HepG2 (cell line): ENCODE data around the gene GPER1. TPM values are rescaled to one million over a fixed set of nuclear protein-coding genes. Genes with fewer than 3 reads are reported as not detected.

ENCODE experiments used
- ATF4 ChIP-seq, 2 experiments: fragments of 450-650 bp in 1 of 2; sonication (generic) in 1 of 2; formaldehyde crosslinking; IDR thresholded peaks; 2 replicates each; pipeline versions ENCODE4 v1.5.0 to v1.8.0; 2020 to 2022; ENCODE audit warnings: mild to moderate bottlenecking in 1 of 2, missing genetic modification reagents in 1 of 2
- CCAR2 ChIP-seq: fragments of 200-400 bp; formaldehyde crosslinking; optimal IDR thresholded peaks from 2 replicates; pipeline ENCODE3; 2018; ENCODE audit warnings: low read depth, mild to moderate bottlenecking, low read length, moderate library complexity
- ESRRA ChIP-seq: sonication (generic); formaldehyde crosslinking; IDR thresholded peaks from 2 replicates; pipeline ENCODE4 v1.5.1; 2020; ENCODE audit warnings: mild to moderate bottlenecking, low read depth, missing genetic modification reagents
- FIP1L1 ChIP-seq: fragments of 200-400 bp; formaldehyde crosslinking; IDR thresholded peaks from 2 replicates; pipeline ENCODE4 v1.6.1; 2018; ENCODE audit warnings: low read depth, mild to moderate bottlenecking, low read length, moderate library complexity, borderline replicate concordance; ENCODE audit not compliant: insufficient read depth
- GABPA ChIP-seq, 2 experiments: IDR thresholded peaks; 2 replicates each; pipeline ENCODE4 v1.6.1; 2011 to 2016; ENCODE audit warnings: low read depth in 2 of 2, low read length in 1 of 2, missing biosample characterization in 1 of 2, missing genetic modification characterization in 1 of 2
- GTF3A ChIP-seq: sonication (generic); formaldehyde crosslinking; conservative IDR thresholded peaks from 2 replicates; pipeline ENCODE4 v1.4.0; 2020; ENCODE audit warnings: mild to moderate bottlenecking, missing genetic modification reagents
- HCFC1 ChIP-seq: fragments of 150-350 bp; IDR thresholded peaks from 2 replicates; pipeline ENCODE4 v1.6.1; 2014; ENCODE audit warnings: low read depth, low read length
- IRX3 ChIP-seq: sonication (generic); formaldehyde crosslinking; IDR thresholded peaks from 2 replicates; pipeline ENCODE4 v1.8.1; 2023; ENCODE audit warnings: mild to moderate bottlenecking, low read depth, missing genetic modification reagents, borderline replicate concordance
- KAT7 ChIP-seq: IDR thresholded peaks from 2 replicates; pipeline ENCODE4 v1.6.1; 2018; ENCODE audit warnings: borderline replicate concordance, missing compliant biosample characterization
- KDM5A ChIP-seq: fragments of 200-600 bp; sonication (generic); IDR thresholded peaks from 2 replicates; pipeline ENCODE4 v1.7.0; 2018; ENCODE audit warnings: antibody characterized with exemption, mild to moderate bottlenecking, low read length, borderline replicate concordance
- PAWR ChIP-seq: sonication (generic); formaldehyde crosslinking; IDR thresholded peaks from 2 replicates; pipeline ENCODE4 v1.4.0; 2020; ENCODE audit warnings: missing genetic modification reagents, mild to moderate bottlenecking, borderline replicate concordance
- POGZ ChIP-seq: sonication (generic); formaldehyde crosslinking; IDR thresholded peaks from 2 replicates; pipeline ENCODE4 v1.4.0; 2020; ENCODE audit warnings: mild to moderate bottlenecking, missing genetic modification reagents
- SALL2 ChIP-seq: sonication (generic); formaldehyde crosslinking; IDR thresholded peaks from 2 replicates; pipeline ENCODE4 v1.8.1; 2023; ENCODE audit warnings: mild to moderate bottlenecking, missing genetic modification reagents, inconsistent platforms
- SMAD9 ChIP-seq: sonication (generic); formaldehyde crosslinking; IDR thresholded peaks from 2 replicates; pipeline ENCODE4 v1.5.1; 2020; ENCODE audit warnings: mild to moderate bottlenecking, missing genetic modification reagents
- ZFP41 ChIP-seq: sonication (generic); formaldehyde crosslinking; IDR thresholded peaks from 2 replicates; pipeline ENCODE4 v1.4.0; 2020; ENCODE audit warnings: mild to moderate bottlenecking, missing genetic modification reagents, borderline replicate concordance
- ZNF160 ChIP-seq: sonication (generic); formaldehyde crosslinking; IDR thresholded peaks from 2 replicates; pipeline ENCODE4 v1.8.0; 2022; ENCODE audit warnings: mild to moderate bottlenecking, inconsistent platforms, missing genetic modification reagents
- ZNF34 ChIP-seq: sonication (generic); formaldehyde crosslinking; IDR thresholded peaks from 2 replicates; pipeline ENCODE4 v1.4.0; 2020; ENCODE audit warnings: mild to moderate bottlenecking, missing genetic modification reagents, borderline replicate concordance
- ZNF44 ChIP-seq: sonication (generic); formaldehyde crosslinking; IDR thresholded peaks from 2 replicates; pipeline ENCODE4 v1.5.1; 2020; ENCODE audit warnings: mild to moderate bottlenecking, missing genetic modification reagents
- ZNF446 ChIP-seq: sonication (generic); formaldehyde crosslinking; IDR thresholded peaks from 2 replicates; pipeline ENCODE4 v1.5.0; 2020; ENCODE audit warnings: mild to moderate bottlenecking, missing genetic modification reagents
- ZNF484 ChIP-seq: sonication (generic); formaldehyde crosslinking; IDR thresholded peaks from 2 replicates; pipeline ENCODE4 v1.5.1; 2020; ENCODE audit warnings: mild to moderate bottlenecking, low read depth, missing genetic modification reagents, borderline replicate concordance
- ZNF589 ChIP-seq: sonication (generic); formaldehyde crosslinking; conservative IDR thresholded peaks from 2 replicates; pipeline ENCODE4 v1.8.0; 2022; ENCODE audit warnings: mild to moderate bottlenecking, moderate library complexity, missing genetic modification reagents
- ZNF749 ChIP-seq: sonication (generic); formaldehyde crosslinking; IDR thresholded peaks from 2 replicates; pipeline ENCODE4 v1.8.0; 2022; ENCODE audit warnings: mild to moderate bottlenecking, missing genetic modification reagents, moderate library complexity, borderline replicate concordance
- ZNF773 ChIP-seq: sonication (generic); formaldehyde crosslinking; IDR thresholded peaks from 2 replicates; pipeline ENCODE4 v1.4.0; 2020; ENCODE audit warnings: missing genetic modification reagents, borderline replicate concordance
- ZNF776 ChIP-seq: sonication (generic); formaldehyde crosslinking; IDR thresholded peaks from 2 replicates; pipeline ENCODE4 v1.4.0; 2020; ENCODE audit warnings: mild to moderate bottlenecking, missing genetic modification reagents
- polyA plus RNA-seq, 8 experiments: library from polyadenylated mRNA; depleted of rRNA in 3 of 8; stranded (reverse) in 7 of 8; unstranded in 1 of 8; fragments of >200 nt; fragmentation: Illumina TruSeq in 4 of 8; extraction: Trizol in 4 of 8; gene quantifications; 2 replicates each; pipeline versions ENCODE4 v1.2.1 to v1.2.3, GENCODE V29; 2011 to 2016; ENCODE audit warnings: low read depth in 4 of 8, missing spikeins in 1 of 8, mixed read lengths in 1 of 8; ENCODE audit not compliant: insufficient read depth in 1 of 8
- total RNA-seq, 5 experiments: library from RNA; depleted of rRNA; stranded (reverse); fragments of >200 nt; fragmentation: Illumina TruSeq; extraction: Trizol; gene quantifications; 2 replicates each; pipeline ENCODE4 v1.2.3, GENCODE V29; 2016; ENCODE audit warnings: low read depth in 1 of 5
- TF ChIP-seq, protein P1 (sequence below): sonication (generic); formaldehyde crosslinking; IDR thresholded peaks from 2 replicates; pipeline ENCODE4 v1.9.0; 2021; ENCODE audit warnings: missing genetic modification reagents, borderline replicate concordance
- TF ChIP-seq, protein P2 (sequence below): sonication (generic); formaldehyde crosslinking; IDR thresholded peaks from 2 replicates; pipeline ENCODE4 v1.8.1; 2023; ENCODE audit warnings: mild to moderate bottlenecking, inconsistent platforms, moderate library complexity, missing genetic modification reagents, borderline replicate concordance

Gene GPER1
- total and polyA plus RNA-seq, 2 of the 13 experiments (the other 11 are each of a cell fraction or from before 2014, with no cell fraction given): 12.7 to 19.7 TPM

DNA sequence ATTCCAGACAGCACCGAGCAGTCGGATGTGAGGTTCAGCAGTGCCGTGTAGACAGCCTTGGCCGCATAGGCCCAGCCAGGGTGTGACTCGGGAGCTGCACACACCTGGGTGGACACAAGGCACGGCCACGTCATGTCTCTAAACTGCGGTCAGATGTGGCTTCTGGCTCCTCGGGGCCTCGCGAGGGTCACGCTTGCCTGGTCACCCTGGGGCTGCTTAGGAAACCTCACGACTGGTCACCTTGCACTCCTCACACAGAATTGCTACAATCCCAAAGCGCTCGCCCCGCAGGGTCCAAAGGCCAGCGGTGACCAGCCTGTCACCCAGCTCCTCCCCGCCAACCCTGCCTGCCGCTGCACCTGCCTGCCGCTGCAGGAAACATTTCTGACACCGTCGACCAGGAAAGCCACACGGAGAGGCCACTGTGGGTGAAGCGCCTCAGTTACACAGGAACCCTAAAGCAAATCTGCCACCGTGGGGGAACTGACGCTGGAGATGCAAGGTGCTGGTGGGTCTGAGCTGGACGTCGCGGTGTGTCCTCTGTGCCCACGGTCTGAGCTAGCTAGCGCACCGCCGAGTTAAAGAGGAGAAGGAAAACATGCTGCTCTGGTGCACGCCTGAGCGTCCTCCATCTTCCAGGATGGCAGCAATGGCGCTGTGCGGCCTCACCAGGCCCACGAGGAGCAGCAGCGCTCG is 5.0 kb downstream of the GPER1 start (continued):
- TF ChIP-seq ZNF589 (CRISPR knock-in tag) (no peak), CCAR2 (no peak), ZNF484 (no peak), ZNF44 (CRISPR knock-in tag) (no peak), HCFC1 (no peak), KAT7 (peak; percentile 62; the same call in 1 of the 2 replicates), KDM5A (no peak; the same call in 1 of the 2 replicates), IRX3 (0 out of 2 replicates have a peak, but pooled peaks have one; percentile 30), ZNF749 (no peak), GABPA (IDR thresholded peaks at IDR 0.05; ENCODE audit: low read depth, low read length) (no peak), GABPA (CRISPR knock-in tag; IDR thresholded peaks at IDR 0.05; ENCODE audit: low read depth) (no peak), ATF4 (CRISPR knock-in tag; IDR thresholded peaks at IDR 0.05) (no peak), ZFP41 (no peak; the same call in 1 of the 2 replicates), ZNF160 (peak; percentile 57; the same call in 1 of the 2 replicates), ZNF776 (CRISPR knock-in tag) (no peak; the same call in 1 of the 2 replicates), SMAD9 (CRISPR knock-in tag) (no peak), ZNF446 (no peak), ESRRA (peak; percentile 81), POGZ (no peak), GTF3A (no peak), ZNF773 (CRISPR knock-in tag) (no peak), FIP1L1 (no peak), ZNF34 (CRISPR knock-in tag) (no peak), SALL2 (CRISPR knock-in tag) (no peak), PAWR (CRISPR knock-in tag) (no peak)
- TF ChIP-seq, protein P1, sequence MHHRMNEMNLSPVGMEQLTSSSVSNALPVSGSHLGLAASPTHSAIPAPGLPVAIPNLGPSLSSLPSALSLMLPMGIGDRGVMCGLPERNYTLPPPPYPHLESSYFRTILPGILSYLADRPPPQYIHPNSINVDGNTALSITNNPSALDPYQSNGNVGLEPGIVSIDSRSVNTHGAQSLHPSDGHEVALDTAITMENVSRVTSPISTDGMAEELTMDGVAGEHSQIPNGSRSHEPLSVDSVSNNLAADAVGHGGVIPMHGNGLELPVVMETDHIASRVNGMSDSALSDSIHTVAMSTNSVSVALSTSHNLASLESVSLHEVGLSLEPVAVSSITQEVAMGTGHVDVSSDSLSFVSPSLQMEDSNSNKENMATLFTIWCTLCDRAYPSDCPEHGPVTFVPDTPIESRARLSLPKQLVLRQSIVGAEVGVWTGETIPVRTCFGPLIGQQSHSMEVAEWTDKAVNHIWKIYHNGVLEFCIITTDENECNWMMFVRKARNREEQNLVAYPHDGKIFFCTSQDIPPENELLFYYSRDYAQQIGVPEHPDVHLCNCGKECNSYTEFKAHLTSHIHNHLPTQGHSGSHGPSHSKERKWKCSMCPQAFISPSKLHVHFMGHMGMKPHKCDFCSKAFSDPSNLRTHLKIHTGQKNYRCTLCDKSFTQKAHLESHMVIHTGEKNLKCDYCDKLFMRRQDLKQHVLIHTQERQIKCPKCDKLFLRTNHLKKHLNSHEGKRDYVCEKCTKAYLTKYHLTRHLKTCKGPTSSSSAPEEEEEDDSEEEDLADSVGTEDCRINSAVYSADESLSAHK (CRISPR knock-in tag): no peak
- TF ChIP-seq, protein P2, sequence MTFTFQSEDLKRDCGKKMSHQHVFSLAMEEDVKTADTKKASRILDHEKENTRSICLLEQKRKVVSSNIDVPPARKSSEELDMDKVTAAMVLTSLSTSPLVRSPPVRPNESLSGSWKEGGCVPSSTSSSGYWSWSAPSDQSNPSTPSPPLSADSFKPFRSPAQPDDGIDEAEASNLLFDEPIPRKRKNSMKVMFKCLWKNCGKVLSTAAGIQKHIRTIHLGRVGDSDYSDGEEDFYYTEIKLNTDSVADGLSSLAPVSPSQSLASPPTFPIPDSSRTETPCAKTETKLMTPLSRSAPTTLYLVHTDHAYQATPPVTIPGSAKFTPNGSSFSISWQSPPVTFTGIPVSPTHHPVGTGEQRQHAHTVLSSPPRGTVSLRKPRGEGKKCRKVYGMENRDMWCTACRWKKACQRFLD (CRISPR knock-in tag): no peak
